HepG2 (cell line): ENCODE data around the gene MADD. TPM values are rescaled to one million over a fixed set of nuclear protein-coding genes. Genes with fewer than 3 reads are reported as not detected.

ENCODE experiments used
- ATRX ChIP-seq: sonication (generic); formaldehyde crosslinking; IDR thresholded peaks from 2 replicates; pipeline ENCODE4 v1.4.0; 2020; ENCODE audit warnings: missing genetic modification reagents, borderline replicate concordance
- FOXP1 ChIP-seq, 2 experiments: fragments of 450-650 bp in 1 of 2; IDR thresholded peaks; 2 replicates each; pipeline ENCODE4 v1.6.1; 2017 to 2018; ENCODE audit warnings: antibody characterized with exemption in 1 of 2
- MED13 ChIP-seq: sonication (generic); formaldehyde crosslinking; IDR thresholded peaks from 2 replicates; pipeline ENCODE4 v1.5.0; 2020; ENCODE audit warnings: missing genetic modification reagents
- MEIS2 ChIP-seq: sonication (generic); formaldehyde crosslinking; IDR thresholded peaks from 2 replicates; pipeline ENCODE4 v1.9.0; 2021; ENCODE audit warnings: mild to moderate bottlenecking, missing genetic modification reagents
- ZBTB7A ChIP-seq: sonication (generic); formaldehyde crosslinking; IDR thresholded peaks from 2 replicates; pipeline ENCODE4 v1.8.0; 2022; ENCODE audit warnings: mild to moderate bottlenecking, missing genetic modification reagents
- ZFP41 ChIP-seq: sonication (generic); formaldehyde crosslinking; IDR thresholded peaks from 2 replicates; pipeline ENCODE4 v1.4.0; 2020; ENCODE audit warnings: mild to moderate bottlenecking, missing genetic modification reagents, borderline replicate concordance
- ZNF101 ChIP-seq: sonication (generic); formaldehyde crosslinking; IDR thresholded peaks from 2 replicates; pipeline ENCODE4 v1.4.0; 2020; ENCODE audit warnings: mild to moderate bottlenecking, low read depth, missing genetic modification reagents, borderline replicate concordance
- ZNF891 ChIP-seq: sonication (generic); formaldehyde crosslinking; IDR thresholded peaks from 2 replicates; pipeline ENCODE4 v1.5.0; 2020; ENCODE audit warnings: mild to moderate bottlenecking, missing genetic modification reagents
- polyA plus RNA-seq, 8 experiments: library from polyadenylated mRNA; depleted of rRNA in 3 of 8; stranded (reverse) in 7 of 8; unstranded in 1 of 8; fragments of >200 nt; fragmentation: Illumina TruSeq in 4 of 8; extraction: Trizol in 4 of 8; gene quantifications; 2 replicates each; pipeline versions ENCODE4 v1.2.1 to v1.2.3, GENCODE V29; 2011 to 2016; ENCODE audit warnings: low read depth in 4 of 8, missing spikeins in 1 of 8, mixed read lengths in 1 of 8; ENCODE audit not compliant: insufficient read depth in 1 of 8
- total RNA-seq, 5 experiments: library from RNA; depleted of rRNA; stranded (reverse); fragments of >200 nt; fragmentation: Illumina TruSeq; extraction: Trizol; gene quantifications; 2 replicates each; pipeline ENCODE4 v1.2.3, GENCODE V29; 2016; ENCODE audit warnings: low read depth in 1 of 5
- TF ChIP-seq, protein P1 (sequence below): sonication (generic); formaldehyde crosslinking; IDR thresholded peaks from 2 replicates; pipeline ENCODE4 v1.5.0; 2020; ENCODE audit warnings: missing genetic modification reagents
- TF ChIP-seq, protein P2 (sequence below), 2 experiments: sonication (generic) in 1 of 2; formaldehyde crosslinking in 1 of 2; IDR thresholded peaks; 2 replicates each; pipeline versions ENCODE4 v1.4.0 to v1.6.1; 2018 to 2020; ENCODE audit warnings: missing genetic modification reagents in 2 of 2, borderline replicate concordance in 1 of 2, low read depth in 1 of 2, mild to moderate bottlenecking in 1 of 2, missing biosample characterization in 1 of 2
- TF ChIP-seq, protein P3 (sequence below): sonication (generic); formaldehyde crosslinking; conservative IDR thresholded peaks from 2 replicates; pipeline ENCODE4 v1.4.0; 2020; ENCODE audit warnings: missing genetic modification reagents
- TF ChIP-seq, protein P4 (sequence below): sonication (generic); formaldehyde crosslinking; IDR thresholded peaks from 2 replicates; pipeline ENCODE4 v1.9.0; 2022; ENCODE audit warnings: low read depth, missing genetic modification reagents
- TF ChIP-seq, protein P5 (sequence below): sonication (generic); formaldehyde crosslinking; IDR thresholded peaks from 2 replicates; pipeline ENCODE4 v1.8.0; 2022; ENCODE audit warnings: missing genetic modification reagents, mild to moderate bottlenecking, moderate library complexity, borderline replicate concordance
- TF ChIP-seq, protein P6 (sequence below): sonication (generic); formaldehyde crosslinking; IDR thresholded peaks from 2 replicates; pipeline ENCODE4 v1.5.0; 2020; ENCODE audit warnings: missing genetic modification reagents
- TF ChIP-seq, protein P7 (sequence below): sonication (generic); formaldehyde crosslinking; IDR thresholded peaks from 2 replicates; pipeline ENCODE4 v1.5.0; 2020; ENCODE audit warnings: missing genetic modification reagents, mild to moderate bottlenecking, borderline replicate concordance

The MADD gene
- total and polyA plus RNA-seq, 2 of the 13 experiments (the other 11 are each of a cell fraction or from before 2014, with no cell fraction given), result 18.0 to 29.2 TPM

DNA sequence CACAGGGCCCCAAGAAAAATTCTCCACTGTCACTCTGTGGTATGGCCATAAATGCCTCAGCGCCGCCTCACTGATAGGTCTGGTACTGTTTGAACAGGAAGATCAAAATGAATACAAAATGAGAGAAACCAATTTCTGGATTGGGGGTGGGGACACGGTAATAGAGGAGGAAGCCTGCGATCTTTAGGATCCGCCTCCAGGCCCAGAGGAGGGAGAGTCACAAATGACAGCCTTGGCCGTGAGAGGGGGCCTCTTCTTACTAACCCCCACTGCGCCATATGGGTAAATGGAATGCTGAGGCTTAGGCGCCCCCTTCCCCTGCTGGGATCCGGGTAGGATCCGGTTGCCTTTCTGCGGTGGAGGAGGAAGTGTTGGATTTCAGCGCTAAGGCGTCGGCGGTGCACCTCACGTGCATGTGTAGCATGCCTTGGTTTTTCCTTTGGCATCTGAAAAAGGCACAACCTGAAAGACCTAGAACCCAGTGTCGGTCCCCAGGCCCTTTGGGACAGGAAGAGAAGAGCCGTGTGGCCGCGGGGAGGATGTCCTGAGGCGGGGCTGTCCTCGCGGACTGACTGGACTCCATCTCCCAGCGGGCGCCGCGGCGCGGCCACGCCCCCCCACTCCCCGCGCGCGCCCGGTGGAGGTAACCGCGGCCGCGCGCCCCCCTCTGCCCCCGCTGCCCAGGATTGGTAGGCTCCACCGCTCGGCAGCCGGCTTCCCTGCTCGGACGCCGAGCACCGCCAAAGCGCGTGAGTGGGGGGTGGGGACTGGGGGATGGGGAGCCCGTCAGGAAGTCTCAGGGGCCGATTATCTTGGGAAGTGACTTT, 718 bp upstream of the MADD start (continued):
- TF ChIP-seq, protein P1, sequence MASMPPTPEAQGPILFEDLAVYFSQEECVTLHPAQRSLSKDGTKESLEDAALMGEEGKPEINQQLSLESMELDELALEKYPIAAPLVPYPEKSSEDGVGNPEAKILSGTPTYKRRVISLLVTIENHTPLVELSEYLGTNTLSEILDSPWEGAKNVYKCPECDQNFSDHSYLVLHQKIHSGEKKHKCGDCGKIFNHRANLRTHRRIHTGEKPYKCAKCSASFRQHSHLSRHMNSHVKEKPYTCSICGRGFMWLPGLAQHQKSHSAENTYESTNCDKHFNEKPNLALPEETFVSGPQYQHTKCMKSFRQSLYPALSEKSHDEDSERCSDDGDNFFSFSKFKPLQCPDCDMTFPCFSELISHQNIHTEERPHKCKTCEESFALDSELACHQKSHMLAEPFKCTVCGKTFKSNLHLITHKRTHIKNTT (CRISPR knock-in tag), result no peak
- TF ChIP-seq, protein P2, sequence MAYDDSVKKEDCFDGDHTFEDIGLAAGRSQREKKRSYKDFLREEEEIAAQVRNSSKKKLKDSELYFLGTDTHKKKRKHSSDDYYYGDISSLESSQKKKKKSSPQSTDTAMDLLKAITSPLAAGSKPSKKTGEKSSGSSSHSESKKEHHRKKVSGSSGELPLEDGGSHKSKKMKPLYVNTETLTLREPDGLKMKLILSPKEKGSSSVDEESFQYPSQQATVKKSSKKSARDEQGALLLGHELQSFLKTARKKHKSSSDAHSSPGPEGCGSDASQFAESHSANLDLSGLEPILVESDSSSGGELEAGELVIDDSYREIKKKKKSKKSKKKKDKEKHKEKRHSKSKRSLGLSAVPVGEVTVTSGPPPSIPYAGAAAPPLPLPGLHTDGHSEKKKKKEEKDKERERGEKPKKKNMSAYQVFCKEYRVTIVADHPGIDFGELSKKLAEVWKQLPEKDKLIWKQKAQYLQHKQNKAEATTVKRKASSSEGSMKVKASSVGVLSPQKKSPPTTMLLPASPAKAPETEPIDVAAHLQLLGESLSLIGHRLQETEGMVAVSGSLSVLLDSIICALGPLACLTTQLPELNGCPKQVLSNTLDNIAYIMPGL (CRISPR knock-in tag; IDR thresholded peaks at IDR 0.05; ENCODE audit: borderline replicate concordance in 1 of 2, low read depth in 1 of 2), result 0 out of 4 replicates have a peak, but pooled peaks of 1 of the 2 experiments have one; percentile 43
- TF ChIP-seq, protein P3, sequence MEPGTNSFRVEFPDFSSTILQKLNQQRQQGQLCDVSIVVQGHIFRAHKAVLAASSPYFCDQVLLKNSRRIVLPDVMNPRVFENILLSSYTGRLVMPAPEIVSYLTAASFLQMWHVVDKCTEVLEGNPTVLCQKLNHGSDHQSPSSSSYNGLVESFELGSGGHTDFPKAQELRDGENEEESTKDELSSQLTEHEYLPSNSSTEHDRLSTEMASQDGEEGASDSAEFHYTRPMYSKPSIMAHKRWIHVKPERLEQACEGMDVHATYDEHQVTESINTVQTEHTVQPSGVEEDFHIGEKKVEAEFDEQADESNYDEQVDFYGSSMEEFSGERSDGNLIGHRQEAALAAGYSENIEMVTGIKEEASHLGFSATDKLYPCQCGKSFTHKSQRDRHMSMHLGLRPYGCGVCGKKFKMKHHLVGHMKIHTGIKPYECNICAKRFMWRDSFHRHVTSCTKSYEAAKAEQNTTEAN (CRISPR knock-in tag), result 0 out of 2 replicates have a peak, but pooled peaks have one; percentile 42
- TF ChIP-seq ZNF891 (CRISPR knock-in tag), result peak; percentile 52; the same call in 1 of the 2 replicates
- TF ChIP-seq, protein P4, sequence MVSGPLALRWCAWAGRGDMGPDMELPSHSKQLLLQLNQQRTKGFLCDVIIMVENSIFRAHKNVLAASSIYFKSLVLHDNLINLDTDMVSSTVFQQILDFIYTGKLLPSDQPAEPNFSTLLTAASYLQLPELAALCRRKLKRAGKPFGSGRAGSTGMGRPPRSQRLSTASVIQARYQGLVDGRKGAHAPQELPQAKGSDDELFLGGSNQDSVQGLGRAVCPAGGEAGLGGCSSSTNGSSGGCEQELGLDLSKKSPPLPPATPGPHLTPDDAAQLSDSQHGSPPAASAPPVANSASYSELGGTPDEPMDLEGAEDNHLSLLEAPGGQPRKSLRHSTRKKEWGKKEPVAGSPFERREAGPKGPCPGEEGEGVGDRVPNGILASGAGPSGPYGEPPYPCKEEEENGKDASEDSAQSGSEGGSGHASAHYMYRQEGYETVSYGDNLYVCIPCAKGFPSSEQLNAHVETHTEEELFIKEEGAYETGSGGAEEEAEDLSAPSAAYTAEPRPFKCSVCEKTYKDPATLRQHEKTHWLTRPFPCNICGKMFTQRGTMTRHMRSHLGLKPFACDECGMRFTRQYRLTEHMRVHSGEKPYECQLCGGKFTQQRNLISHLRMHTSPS (CRISPR knock-in tag), result 0 out of 2 replicates have a peak, but pooled peaks have one; percentile 37
- no peak for TF ChIP-seq ZFP41
- TF ChIP-seq ATRX (CRISPR knock-in tag), result no peak
- TF ChIP-seq MED13 (CRISPR knock-in tag), result 0 out of 2 replicates have a peak, but pooled peaks have one; percentile 23
- no peak for TF ChIP-seq FOXP1 (IDR thresholded peaks at IDR 0.05)
- TF ChIP-seq FOXP1 (CRISPR knock-in tag; IDR thresholded peaks at IDR 0.05), result no peak; the same call in 1 of the 2 replicates
- TF ChIP-seq, protein P5, sequence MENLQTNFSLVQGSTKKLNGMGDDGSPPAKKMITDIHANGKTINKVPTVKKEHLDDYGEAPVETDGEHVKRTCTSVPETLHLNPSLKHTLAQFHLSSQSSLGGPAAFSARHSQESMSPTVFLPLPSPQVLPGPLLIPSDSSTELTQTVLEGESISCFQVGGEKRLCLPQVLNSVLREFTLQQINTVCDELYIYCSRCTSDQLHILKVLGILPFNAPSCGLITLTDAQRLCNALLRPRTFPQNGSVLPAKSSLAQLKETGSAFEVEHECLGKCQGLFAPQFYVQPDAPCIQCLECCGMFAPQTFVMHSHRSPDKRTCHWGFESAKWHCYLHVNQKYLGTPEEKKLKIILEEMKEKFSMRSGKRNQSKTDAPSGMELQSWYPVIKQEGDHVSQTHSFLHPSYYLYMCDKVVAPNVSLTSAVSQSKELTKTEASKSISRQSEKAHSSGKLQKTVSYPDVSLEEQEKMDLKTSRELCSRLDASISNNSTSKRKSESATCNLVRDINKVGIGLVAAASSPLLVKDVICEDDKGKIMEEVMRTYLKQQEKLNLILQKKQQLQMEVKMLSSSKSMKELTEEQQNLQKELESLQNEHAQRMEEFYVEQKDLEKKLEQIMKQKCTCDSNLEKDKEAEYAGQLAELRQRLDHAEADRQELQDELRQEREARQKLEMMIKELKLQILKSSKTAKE, result no peak
- TF ChIP-seq ZBTB7A, result no peak
- TF ChIP-seq, protein P6, sequence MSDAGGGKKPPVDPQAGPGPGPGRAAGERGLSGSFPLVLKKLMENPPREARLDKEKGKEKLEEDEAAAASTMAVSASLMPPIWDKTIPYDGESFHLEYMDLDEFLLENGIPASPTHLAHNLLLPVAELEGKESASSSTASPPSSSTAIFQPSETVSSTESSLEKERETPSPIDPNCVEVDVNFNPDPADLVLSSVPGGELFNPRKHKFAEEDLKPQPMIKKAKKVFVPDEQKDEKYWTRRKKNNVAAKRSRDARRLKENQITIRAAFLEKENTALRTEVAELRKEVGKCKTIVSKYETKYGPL, result no peak
- TF ChIP-seq, protein P7, sequence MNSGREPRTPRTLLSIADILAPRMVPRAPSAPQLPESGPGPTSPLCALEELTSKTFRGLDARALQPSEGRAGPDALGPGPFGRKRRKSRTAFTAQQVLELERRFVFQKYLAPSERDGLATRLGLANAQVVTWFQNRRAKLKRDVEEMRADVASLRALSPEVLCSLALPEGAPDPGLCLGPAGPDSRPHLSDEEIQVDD (CRISPR knock-in tag), result no peak; the same call in 1 of the 2 replicates
- no peak for TF ChIP-seq ZNF101 (CRISPR knock-in tag)
- TF ChIP-seq MEIS2 (CRISPR knock-in tag), result no peak
